Duodenal mucosa (tissue), 2 donors: Measurements from ENCODE around the gene MYO16.

ENCODE experiments used
- H3K27ac ChIP-seq: one replicate; pipeline ENCODE4 v1.7.0; 2013; ENCODE audit warnings: low read depth, low read length
- H3K27me3 ChIP-seq, 2 donors: one replicate each; pipeline ENCODE4 v1.7.0; 2013; ENCODE audit warnings: low read length in 2 of 2, control low read depth in 1 of 2; ENCODE audit not compliant: insufficient read depth in 2 of 2, control insufficient read depth in 1 of 2
- H3K36me3 ChIP-seq, 2 donors: one replicate each; pipeline ENCODE4 v1.7.0; 2013; ENCODE audit warnings: low read length in 2 of 2, control low read depth in 1 of 2; ENCODE audit not compliant: insufficient read depth in 2 of 2, control insufficient read depth in 1 of 2
- H3K4me1 ChIP-seq, 2 donors: one replicate each; pipeline ENCODE4 v1.7.0; 2013; ENCODE audit warnings: low read length in 2 of 2, control low read depth in 1 of 2; ENCODE audit not compliant: insufficient read depth in 2 of 2, control insufficient read depth in 1 of 2
- H3K4me3 ChIP-seq, 2 donors: one replicate each; pipeline ENCODE4 v1.7.0; 2013; ENCODE audit warnings: low read length in 2 of 2, low read depth in 1 of 2
- H3K9ac ChIP-seq, 2 donors: one replicate each; pipeline ENCODE4 v1.7.0; 2013; ENCODE audit warnings: low read length in 2 of 2, low read depth in 1 of 2
- H3K9me3 ChIP-seq, 2 donors: one replicate each; pipeline ENCODE4 v1.7.0; 2013; ENCODE audit warnings: low read length in 2 of 2, control low read depth in 1 of 2; ENCODE audit not compliant: control insufficient read depth in 1 of 2

Gene MYO16

DNA sequence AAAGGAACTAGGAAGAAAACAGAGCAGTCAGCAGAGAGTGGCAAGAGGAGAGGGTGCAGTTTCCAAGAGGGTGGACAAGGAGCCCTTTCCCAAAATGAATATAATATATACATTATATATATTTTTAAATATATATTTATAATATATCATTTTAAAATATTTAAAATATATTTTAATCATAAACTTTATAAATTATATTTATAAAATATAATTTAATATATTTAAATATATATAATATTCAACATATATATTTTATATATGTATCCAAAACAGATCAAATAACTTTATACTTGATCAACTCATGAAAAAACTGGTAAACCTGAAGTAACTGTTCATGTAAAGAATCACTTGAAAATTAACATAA is 328.6 kb downstream of the MYO16 start:
- Histone ChIP-seq H3K4me3 (no peak overlapping the region), H3K4me1 (no peaks in the 10 kb centered on the region), H3K36me3 (no peaks in the 10 kb centered on the region), H3K9me3 (no peaks in the 10 kb centered on the region), H3K27me3 (no peaks in the 10 kb centered on the region), H3K9ac (no peak overlapping the region), H3K27ac (no peak overlapping the region)

DNA sequence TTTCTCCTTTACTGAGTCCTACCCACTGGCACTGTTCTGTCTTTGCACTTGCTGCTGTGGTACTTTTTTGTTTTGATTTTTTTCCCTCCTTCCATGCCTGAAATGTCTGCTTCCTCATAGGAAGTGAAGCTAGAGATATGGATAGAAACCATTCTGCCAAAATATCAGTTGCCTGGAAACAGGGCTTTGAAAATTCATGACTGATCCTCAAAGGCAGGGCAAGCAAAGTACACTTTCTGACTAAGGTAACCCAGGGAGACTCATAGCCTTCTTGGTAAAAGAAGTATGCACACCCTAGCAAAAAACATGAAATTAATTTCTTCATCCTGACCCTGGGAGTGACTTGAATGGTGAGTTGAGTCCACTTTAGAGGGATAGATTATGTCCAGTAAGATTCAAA is 329.8 kb downstream of the MYO16 start:
- Histone ChIP-seq H3K27ac (no peak overlapping the region), H3K4me3 (no peak overlapping the region), H3K27me3 (no peaks in the 10 kb centered on the region), H3K9me3 (no peaks in the 10 kb centered on the region), H3K4me1 (no peaks in the 10 kb centered on the region), H3K36me3 (no peaks in the 10 kb centered on the region), H3K9ac (no peak overlapping the region)

DNA sequence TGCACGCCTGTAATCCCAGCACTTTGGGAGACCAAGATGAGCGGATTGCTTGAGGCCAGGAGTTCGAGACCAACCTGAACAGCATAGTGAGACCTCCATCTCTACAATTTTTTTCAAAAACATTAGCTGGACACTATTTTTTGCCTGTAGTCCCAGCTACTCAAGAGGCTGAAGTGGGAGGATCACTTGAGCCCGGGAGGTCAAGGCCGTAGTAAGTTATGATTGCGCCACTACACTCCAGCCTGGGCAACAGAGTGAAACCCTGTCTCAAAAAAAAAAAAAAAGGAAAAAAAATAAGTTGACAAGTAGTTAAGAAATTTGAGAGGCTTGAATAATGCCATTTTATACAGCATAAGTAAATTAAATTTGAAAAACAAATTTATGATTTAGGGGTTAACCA is 330.6 kb downstream of the MYO16 start:
- Histone ChIP-seq H3K4me3 (no peak overlapping the region), H3K9ac (no peak overlapping the region), H3K4me1 (no peaks in the 10 kb centered on the region), H3K27ac (no peak overlapping the region), H3K27me3 (no peaks in the 10 kb centered on the region), H3K36me3 (no peaks in the 10 kb centered on the region), H3K9me3 (no peaks in the 10 kb centered on the region)

DNA sequence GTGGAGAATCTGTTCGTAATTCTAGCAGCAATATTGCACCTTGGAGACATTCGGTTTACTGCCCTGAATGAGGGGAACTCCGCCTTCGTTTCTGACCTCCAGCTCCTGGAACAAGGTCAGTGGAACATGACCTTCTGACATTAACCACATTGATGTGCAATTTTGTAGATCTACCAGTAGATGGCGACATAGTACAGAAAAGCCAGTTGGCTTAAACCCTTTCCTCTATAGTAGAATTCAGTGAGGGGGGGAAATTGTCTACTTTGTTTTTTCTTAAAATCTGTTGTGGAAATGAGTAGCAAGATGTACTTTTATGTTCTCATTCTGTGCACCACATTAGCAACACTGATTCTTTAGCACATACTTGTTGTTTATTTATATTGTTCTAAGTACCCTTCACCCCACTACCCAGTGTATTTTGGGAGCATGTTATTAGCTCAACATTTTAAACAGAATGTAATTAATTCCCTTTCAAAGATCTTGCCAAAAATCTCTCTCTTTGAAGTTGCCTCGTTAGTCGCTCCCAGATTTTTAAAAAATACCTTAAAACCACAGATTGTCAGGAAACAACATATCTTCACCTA is 332.2 kb downstream of the MYO16 start:
- Histone ChIP-seq H3K9me3 (no peaks in the 10 kb centered on the region), H3K27me3 (no peaks in the 10 kb centered on the region), H3K36me3 (no peaks in the 10 kb centered on the region), H3K4me3 (no peak overlapping the region), H3K9ac (no peak overlapping the region), H3K27ac (no peak overlapping the region), H3K4me1 (no peaks in the 10 kb centered on the region)

DNA sequence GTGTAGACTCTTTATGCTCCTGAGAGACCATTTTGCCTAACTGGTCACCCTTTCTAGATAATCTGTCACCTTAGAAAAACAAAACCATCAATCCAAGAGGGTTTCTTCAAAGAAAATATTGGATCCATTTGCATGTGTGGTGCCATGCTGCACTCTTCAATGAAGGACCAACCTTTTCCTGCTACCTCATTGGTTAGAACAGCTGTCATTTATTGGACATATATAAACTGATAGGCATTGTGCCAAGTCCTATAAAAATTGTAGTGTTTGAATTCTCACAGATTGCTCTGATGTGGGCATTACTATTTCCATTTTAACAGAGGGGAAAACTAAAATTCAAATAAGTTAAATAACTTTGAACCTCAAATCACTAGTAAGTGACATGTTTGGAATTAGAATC is 333.2 kb downstream of the MYO16 start:
- Histone ChIP-seq H3K4me1 (no peaks in the 10 kb centered on the region), H3K36me3 (no peaks in the 10 kb centered on the region), H3K27ac (no peak overlapping the region), H3K4me3 (no peak overlapping the region), H3K27me3 (no peaks in the 10 kb centered on the region), H3K9me3 (no peaks in the 10 kb centered on the region), H3K9ac (no peak overlapping the region)

DNA sequence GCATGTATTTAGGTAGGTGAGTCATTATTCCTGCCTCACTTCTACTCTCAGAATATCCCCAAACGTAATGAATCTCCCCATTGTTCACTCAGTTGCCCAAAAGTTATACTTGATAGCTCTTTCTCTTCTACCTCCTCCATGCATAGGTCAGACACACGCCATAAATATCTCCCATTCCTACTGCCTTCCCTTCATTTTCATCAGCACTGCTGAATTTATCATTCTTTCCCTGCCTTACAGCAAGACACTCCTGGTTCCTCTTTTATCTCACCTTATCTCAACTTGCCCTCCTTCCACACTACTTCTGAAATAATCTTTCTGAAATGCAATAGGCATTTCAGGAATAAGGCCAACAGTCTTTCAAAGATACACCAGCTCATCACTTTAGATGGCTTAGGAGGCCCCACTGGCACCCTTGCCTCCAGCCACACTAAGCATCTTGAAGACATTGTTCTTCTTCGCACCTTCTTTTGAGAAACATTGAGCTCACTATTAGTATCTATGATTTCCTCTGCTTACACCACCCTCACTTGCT is 333.9 kb downstream of the MYO16 start:
- no peak overlapping the region for H3K27ac ChIP-seq
- H3K36me3 ChIP-seq, result no peaks in the 10 kb centered on the region
- H3K9me3 ChIP-seq, result no peaks in the 10 kb centered on the region
- no peak overlapping the region for H3K9ac ChIP-seq
- H3K4me1 ChIP-seq, result no peaks in the 10 kb centered on the region
- no peaks in the 10 kb centered on the region for H3K27me3 ChIP-seq
- no peak overlapping the region for H3K4me3 ChIP-seq

DNA sequence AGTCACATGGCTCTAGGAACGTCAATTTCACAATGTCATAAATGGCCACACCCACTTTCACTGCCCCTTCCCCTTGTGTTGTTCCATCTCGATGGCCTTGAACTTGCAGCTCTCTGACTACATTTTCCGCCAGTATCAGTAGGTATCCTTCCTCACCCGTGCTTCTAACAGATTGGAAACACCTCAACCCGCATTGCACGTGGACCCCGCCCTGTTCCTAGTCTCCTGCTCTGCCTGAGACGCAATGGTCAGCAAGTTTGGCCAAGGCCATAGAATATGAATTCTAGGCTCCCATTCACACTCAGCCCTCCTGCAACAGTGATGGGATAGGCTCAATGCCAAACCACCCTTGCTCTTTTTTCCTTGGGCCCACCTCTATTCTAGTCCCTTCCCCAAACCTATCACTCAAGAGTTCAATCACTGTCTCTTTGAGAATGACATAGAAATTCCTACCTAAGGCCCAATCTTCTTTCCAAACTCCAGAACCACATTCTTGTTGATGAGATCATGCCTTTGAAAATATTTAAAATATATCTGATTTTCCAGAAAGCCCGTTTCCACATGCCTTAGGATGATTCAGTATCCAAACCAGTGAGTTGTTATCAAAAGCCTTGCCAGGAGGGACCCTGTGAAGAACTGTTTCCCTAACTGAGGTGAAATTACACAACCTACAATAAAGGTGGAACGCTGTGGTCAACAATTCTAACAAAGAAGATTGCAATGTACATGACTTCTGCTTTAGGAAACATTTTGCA is 334.6 kb downstream of the MYO16 start:
- no peak overlapping the region for H3K9ac ChIP-seq
- H3K4me1 ChIP-seq, result no peaks in the 10 kb centered on the region
- no peak overlapping the region for H3K4me3 ChIP-seq
- no peaks in the 10 kb centered on the region for H3K9me3 ChIP-seq
- no peaks in the 10 kb centered on the region for H3K36me3 ChIP-seq
- no peaks in the 10 kb centered on the region for H3K27me3 ChIP-seq
- H3K27ac ChIP-seq, result no peak overlapping the region

DNA sequence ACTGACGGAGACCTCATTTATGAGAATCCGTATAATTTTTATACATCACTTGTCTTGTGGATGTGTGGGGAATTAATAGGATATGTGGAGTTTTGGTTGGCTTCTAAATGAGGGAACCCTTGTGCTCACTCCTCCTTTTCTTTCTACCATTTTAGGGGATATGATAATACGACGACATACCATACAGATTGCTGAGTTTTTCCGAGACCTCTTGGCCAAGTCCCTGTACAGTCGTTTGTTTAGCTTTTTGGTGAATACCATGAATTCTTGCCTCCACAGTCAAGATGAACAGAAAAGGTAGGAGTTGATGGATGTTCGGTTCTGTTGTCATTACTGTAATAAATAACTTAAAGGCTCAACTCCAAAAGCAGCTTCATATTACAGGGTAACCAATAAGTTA is 335.2 kb downstream of the MYO16 start:
- no peaks in the 10 kb centered on the region for H3K27me3 ChIP-seq
- no peaks in the 10 kb centered on the region for H3K4me1 ChIP-seq
- no peaks in the 10 kb centered on the region for H3K9me3 ChIP-seq
- H3K27ac ChIP-seq, result no peak overlapping the region
- no peaks in the 10 kb centered on the region for H3K36me3 ChIP-seq
- H3K9ac ChIP-seq, result no peak overlapping the region
- H3K4me3 ChIP-seq, result no peak overlapping the region

DNA sequence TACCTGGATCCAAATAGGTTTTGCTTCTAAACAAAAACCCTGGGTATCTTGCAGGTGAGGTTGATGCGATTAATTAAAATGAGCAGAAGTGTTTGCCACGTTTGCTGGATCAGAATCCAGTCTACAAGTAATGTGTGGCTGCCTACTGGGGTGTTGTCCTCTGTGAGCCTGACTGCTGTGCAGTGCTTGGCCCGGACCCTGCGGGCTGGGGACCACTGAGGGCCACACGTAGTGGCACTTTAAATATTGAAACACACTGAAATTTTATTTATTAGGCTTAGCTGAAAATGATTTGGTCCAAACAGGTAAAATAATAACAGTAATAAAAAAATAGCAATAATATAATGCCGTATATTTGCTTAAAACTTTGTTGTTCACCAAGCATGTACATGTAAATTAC is 338.0 kb downstream of the MYO16 start:
- H3K9ac ChIP-seq, result no peak overlapping the region
- no peaks in the 10 kb centered on the region for H3K9me3 ChIP-seq
- H3K27ac ChIP-seq, result no peak overlapping the region
- no peaks in the 10 kb centered on the region for H3K27me3 ChIP-seq
- H3K4me3 ChIP-seq, result no peak overlapping the region
- no peaks in the 10 kb centered on the region for H3K36me3 ChIP-seq
- no peaks in the 10 kb centered on the region for H3K4me1 ChIP-seq

DNA sequence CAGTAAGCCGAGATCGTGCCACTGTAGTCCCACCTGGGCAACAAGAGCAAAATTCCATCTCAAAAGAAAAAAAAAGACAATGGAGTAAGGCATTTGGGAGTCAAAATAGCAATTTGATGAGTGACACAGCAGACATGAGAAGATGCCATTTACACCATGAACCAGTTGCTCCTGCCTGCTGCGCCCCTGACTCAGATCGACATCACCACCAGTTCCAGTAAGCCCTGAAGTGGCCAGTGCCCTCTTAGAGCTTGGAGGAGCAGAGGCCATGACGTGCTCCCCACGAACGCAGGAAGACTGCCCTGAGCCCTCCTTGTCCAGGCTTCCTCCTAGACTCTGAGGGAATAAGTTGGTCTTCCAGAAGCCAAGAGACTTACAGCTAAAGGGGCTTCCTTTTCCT is 339.2 kb downstream of the MYO16 start:
- no peak overlapping the region for H3K27ac ChIP-seq
- no peaks in the 10 kb centered on the region for H3K27me3 ChIP-seq
- no peaks in the 10 kb centered on the region for H3K36me3 ChIP-seq
- H3K4me1 ChIP-seq, result no peaks in the 10 kb centered on the region
- H3K4me3 ChIP-seq, result no peak overlapping the region
- no peaks in the 10 kb centered on the region for H3K9me3 ChIP-seq
- H3K9ac ChIP-seq, result no peak overlapping the region
